ENCODE measurements around the gene TEAD1.

GRCh38 chr11:12865863-12866595 lies 191.8 kb downstream of the TEAD1 start:
- no peak for TF ChIP-seq CTCF (IDR thresholded peaks at IDR 0.05 in 4 of 5, conservative IDR thresholded peaks at IDR 0.05 in 1 of 5)
- TF ChIP-seq POLR2A (IDR thresholded peaks at IDR 0.05) = no peak

Measured in gastrocnemius medialis (tissue), 4 donors.